Lung (tissue), 12 donors: ENCODE results near the gene PRXL2A. TPM values are rescaled to one million over a fixed set of nuclear protein-coding genes. Genes with fewer than 3 reads are reported as not detected.

Experiments used
- ATAC-seq: fragments of 200-7000 bp; cut with Tn5 transposase; one replicate; pipeline ENCODE4 v1.9.1; 2020; ENCODE audit warnings: moderate number of reproducible peaks; ENCODE audit not compliant: insufficient read depth, low FRiP score
- DNase-seq, 3 donors: peaks; one replicate each; pipeline ENCODE4 v3.0.0-alpha.2; 2013 to 2017
- H3K27ac ChIP-seq, 2 donors: one replicate each; pipeline ENCODE4 v1.5.1; 2013; ENCODE audit warnings: mild to moderate bottlenecking in 2 of 2, moderate library complexity in 2 of 2, control low read depth in 1 of 2, inconsistent platforms in 1 of 2, low read depth in 1 of 2, low read length in 1 of 2
- H3K27me3 ChIP-seq, 3 donors: one replicate each; pipeline ENCODE4 v1.5.1; 2013; ENCODE audit warnings: low read length in 2 of 3; ENCODE audit not compliant: control insufficient read depth in 3 of 3, insufficient read depth in 3 of 3
- H3K36me3 ChIP-seq, 4 donors: one replicate each; pipeline ENCODE4 v1.5.1; 2013; ENCODE audit warnings: low read length in 4 of 4, mild to moderate bottlenecking in 1 of 4, moderate library complexity in 1 of 4; ENCODE audit not compliant: control insufficient read depth in 4 of 4, insufficient read depth in 4 of 4
- H3K4me1 ChIP-seq, 5 donors: one replicate each; pipeline ENCODE4 v1.5.1; 2013; ENCODE audit warnings: low read length in 5 of 5, mild to moderate bottlenecking in 2 of 5, moderate library complexity in 1 of 5; ENCODE audit not compliant: control insufficient read depth in 5 of 5, insufficient read depth in 5 of 5
- H3K4me3 ChIP-seq: one replicate; pipeline ENCODE4 v1.5.1; 2013; ENCODE audit warnings: mild to moderate bottlenecking, control low read depth, moderate library complexity
- H3K9ac ChIP-seq, 2 donors: one replicate each; pipeline ENCODE4 v1.5.1; 2013; ENCODE audit warnings: low read length in 2 of 2, control low read depth in 1 of 2; ENCODE audit not compliant: insufficient read depth in 1 of 2
- H3K9me3 ChIP-seq, 4 donors: one replicate each; pipeline ENCODE4 v1.5.1; 2013; ENCODE audit warnings: low read length in 3 of 4, mild to moderate bottlenecking in 1 of 4, moderate library complexity in 1 of 4; ENCODE audit not compliant: control insufficient read depth in 4 of 4, insufficient read depth in 3 of 4
- CTCF ChIP-seq: IDR thresholded peaks from 2 replicates; pipeline ENCODE4 v1.5.1; 2012; ENCODE audit warnings: mild to moderate bottlenecking; ENCODE audit errors: control extremely low read depth, extremely low read depth
- WGBS, 2 donors: extraction: QIAGEN DNeasy Blood & Tissue Kit; methylation state at CpG; one replicate each; pipeline ENCODE4 v1.1.7; 2013; 5-methylcytosine and 5-hydroxymethylcytosine counted together
- polyA plus RNA-seq, 2 donors: library from polyadenylated mRNA; stranded (reverse); fragments of 200-250 nt; gene quantifications; one replicate each; pipeline ENCODE4 v1.2.1, GENCODE V29; 2013
- total RNA-seq, 2 donors: library from RNA; depleted of rRNA in 1 of 2; stranded (reverse); fragments of >200 nt in 1 of 2; gene quantifications; one replicate each; pipeline ENCODE4 v1.2.1, GENCODE V29; 2014 to 2021
- donor health status: control.
- donor health status: control.
- donor health status: Bipolar disorder and iron deficiency.
- donor health status: healthy.
- donor health status: DM: yes; HTN: yes; CAD: no.

PRXL2A gene
- total and polyA plus RNA-seq, 4 donors: 18.2 to 59.5 (median 37.0) TPM

DNA sequence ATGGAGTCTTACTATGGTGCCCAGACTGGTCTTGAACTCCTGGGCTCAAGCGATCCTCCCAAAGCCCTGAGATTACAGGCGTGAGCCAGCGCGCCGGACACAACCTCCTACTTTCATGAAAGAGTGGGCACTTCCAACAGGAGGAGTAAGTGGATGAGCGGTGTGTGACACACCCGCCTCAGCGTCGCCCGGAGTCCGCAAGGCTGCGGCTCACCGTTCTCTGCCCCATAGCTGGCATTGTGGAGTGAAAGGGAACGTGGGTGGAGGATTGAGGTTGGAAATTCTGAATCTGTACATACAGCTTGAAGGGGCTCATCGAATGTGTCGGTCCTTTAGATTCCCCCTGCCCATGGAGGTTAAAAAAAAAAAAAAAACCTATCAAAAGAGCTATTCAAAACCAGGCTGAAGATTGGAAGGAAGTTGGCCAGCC lies 524 bp upstream of the PRXL2A start:
- Histone ChIP-seq H3K27ac (peak overlapping the region; percentile 81 to 93), H3K36me3 (no peaks in the 10 kb centered on the region), H3K4me1 (peaks cover 12 to 47% (median 19%) of the 10 kb centered on the region in 5 donors), H3K27me3 (no peaks in the 10 kb centered on the region), H3K9ac (peak overlapping the region in 1 of 2 donors; percentile 46), H3K4me3 (peak overlapping the region; percentile 81), H3K9me3 (no peaks in the 10 kb centered on the region)
- peak in 1 of 3 donors; percentile 40 for DNase-seq
- WGBS, 2 donors: 9 to 18% methylated on average over 16 of the region's 16 CpGs
- TF ChIP-seq CTCF: no peak
- ATAC-seq: peak; percentile 60

- Histone ChIP-seq H3K27me3 (no peaks in the 10 kb centered on the region), H3K27ac (peak overlapping the region; percentile 69 to 93), H3K36me3 (no peaks in the 10 kb centered on the region), H3K9me3 (no peaks in the 10 kb centered on the region), H3K9ac (peak overlapping the region in 1 of 2 donors; percentile 9), H3K4me1 (peaks cover 17 to 59% (median 28%) of the 10 kb centered on the region in 5 donors), H3K4me3 (peak overlapping the region; percentile 81)
- WGBS, 2 donors: 42 to 52% methylated on average over 12 of the region's 12 CpGs
- no peak for ATAC-seq
- TF ChIP-seq CTCF: no peak
- DNase-seq: no peak
Measured at GRCh38 chr10:80409121-80409520, 770 bp downstream of the PRXL2A start.

DNA sequence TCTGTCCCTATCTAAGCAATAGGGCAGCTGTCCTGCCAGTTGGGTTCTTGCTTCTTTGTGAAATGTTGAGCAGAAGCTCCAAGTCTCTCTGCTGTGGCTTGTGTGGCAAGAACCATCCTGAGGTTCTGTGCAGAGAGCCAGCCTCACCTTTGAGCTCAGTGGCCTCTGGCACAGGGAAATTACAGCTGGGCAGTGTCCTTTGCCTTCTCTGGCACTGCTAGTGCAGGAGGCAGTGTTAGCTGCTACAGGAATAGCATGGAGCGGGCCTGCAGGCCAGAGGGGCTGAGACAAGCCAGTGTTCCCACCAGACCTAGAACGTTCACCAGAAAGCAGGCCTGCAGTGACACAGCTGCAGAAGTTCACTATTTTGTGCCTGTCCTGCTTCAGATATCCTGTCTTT lies 1.8 kb downstream of the PRXL2A start:
- Histone ChIP-seq H3K4me3 (no peak overlapping the region), H3K27me3 (no peaks in the 10 kb centered on the region), H3K9ac (no peak overlapping the region), H3K36me3 (no peaks in the 10 kb centered on the region), H3K9me3 (no peaks in the 10 kb centered on the region), H3K4me1 (peaks cover 20 to 69% (median 36%) of the 10 kb centered on the region in 5 donors), H3K27ac (peak overlapping the region in 1 of 2 donors; percentile 6)
- DNase-seq (no peak), ATAC-seq (no peak)
- TF ChIP-seq CTCF: no peak
- WGBS, 2 donors: 67 to 74% methylated on average over 2 of the region's 2 CpGs

GRCh38 chr10:80410578-80411145 lies 2.3 kb downstream of the PRXL2A start:
- 87% methylated on average over 5 of the region's 5 CpGs for WGBS, 2 donors
- no peak overlapping the region for H3K4me3 ChIP-seq
- peaks cover 20 to 75% (median 42%) of the 10 kb centered on the region in 5 donors for H3K4me1 ChIP-seq
- ATAC-seq: no peak
- H3K27me3 ChIP-seq: no peaks in the 10 kb centered on the region
- no peak overlapping the region for H3K9ac ChIP-seq
- H3K9me3 ChIP-seq: no peaks in the 10 kb centered on the region
- no peak for TF ChIP-seq CTCF
- H3K36me3 ChIP-seq: no peaks in the 10 kb centered on the region
- peak in 2 of 3 donors; percentile 45 to 51 for DNase-seq
- H3K27ac ChIP-seq: no peak overlapping the region
